WERI-Rb-1 (cell line): Measurements from ENCODE around the gene PLPPR1.

Source experiments
- DNase-seq: peaks from one replicate; pipeline ENCODE4 v3.0.0-alpha.2; 2020
- H3K27ac ChIP-seq: fragments of 250-450 bp; sonication (Bioruptor Pico); 2 replicates; pipeline ENCODE4 v1.5.1; 2020; ENCODE audit warnings: mild to moderate bottlenecking, moderate library complexity
- H3K27me3 ChIP-seq: fragments of 250-450 bp; sonication (Bioruptor Pico); 2 replicates; pipeline ENCODE4 v1.5.1; 2021; ENCODE audit warnings: mild to moderate bottlenecking, low read depth, moderate library complexity; ENCODE audit not compliant: insufficient read depth, severe bottlenecking
- H3K36me3 ChIP-seq: fragments of 250-450 bp; sonication (Bioruptor Pico); 2 replicates; pipeline ENCODE4 v1.5.1; 2020; ENCODE audit warnings: mild to moderate bottlenecking, moderate library complexity
- H3K4me3 ChIP-seq: 2 replicates; pipeline ENCODE4 v1.5.1; 2011; ENCODE audit warnings: low read depth, mild to moderate bottlenecking, control low read depth, low read length
- H3K9me3 ChIP-seq: fragments of 250-450 bp; sonication (Bioruptor Pico); 2 replicates; pipeline ENCODE4 v1.5.1; 2021; ENCODE audit warnings: mild to moderate bottlenecking, moderate library complexity; ENCODE audit not compliant: severe bottlenecking
- TF ChIP-seq, protein P1 (sequence below): IDR thresholded peaks from 2 replicates; pipeline ENCODE4 v1.5.1; 2011; ENCODE audit warnings: low read depth, mild to moderate bottlenecking, control low read depth, inconsistent platforms, low read length

PLPPR1 gene

GRCh38 chr9:101140764-101141163 lies 112.2 kb downstream of the PLPPR1 start:
- no peaks in the 10 kb centered on the region for H3K36me3 ChIP-seq

GRCh38 chr9:101146508-101146907 lies 118.0 kb downstream of the PLPPR1 start:
- H3K4me3 ChIP-seq = no peak overlapping the region
- peaks cover 20% of the 10 kb centered on the region for H3K9me3 ChIP-seq
- no peaks in the 10 kb centered on the region for H3K36me3 ChIP-seq
- H3K27ac ChIP-seq = no peak overlapping the region
- TF ChIP-seq, protein P1, sequence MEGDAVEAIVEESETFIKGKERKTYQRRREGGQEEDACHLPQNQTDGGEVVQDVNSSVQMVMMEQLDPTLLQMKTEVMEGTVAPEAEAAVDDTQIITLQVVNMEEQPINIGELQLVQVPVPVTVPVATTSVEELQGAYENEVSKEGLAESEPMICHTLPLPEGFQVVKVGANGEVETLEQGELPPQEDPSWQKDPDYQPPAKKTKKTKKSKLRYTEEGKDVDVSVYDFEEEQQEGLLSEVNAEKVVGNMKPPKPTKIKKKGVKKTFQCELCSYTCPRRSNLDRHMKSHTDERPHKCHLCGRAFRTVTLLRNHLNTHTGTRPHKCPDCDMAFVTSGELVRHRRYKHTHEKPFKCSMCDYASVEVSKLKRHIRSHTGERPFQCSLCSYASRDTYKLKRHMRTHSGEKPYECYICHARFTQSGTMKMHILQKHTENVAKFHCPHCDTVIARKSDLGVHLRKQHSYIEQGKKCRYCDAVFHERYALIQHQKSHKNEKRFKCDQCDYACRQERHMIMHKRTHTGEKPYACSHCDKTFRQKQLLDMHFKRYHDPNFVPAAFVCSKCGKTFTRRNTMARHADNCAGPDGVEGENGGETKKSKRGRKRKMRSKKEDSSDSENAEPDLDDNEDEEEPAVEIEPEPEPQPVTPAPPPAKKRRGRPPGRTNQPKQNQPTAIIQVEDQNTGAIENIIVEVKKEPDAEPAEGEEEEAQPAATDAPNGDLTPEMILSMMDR = no peak
- no peaks in the 10 kb centered on the region for H3K27me3 ChIP-seq
- peak; percentile 73 for DNase-seq

More at GRCh38 chr9:101140764-101141163, 112.2 kb downstream of the PLPPR1 start:
- TF ChIP-seq, protein P1 = no peak
- Histone ChIP-seq H3K27me3 (no peaks in the 10 kb centered on the region), H3K27ac (no peak overlapping the region), H3K9me3 (peaks cover 7% of the 10 kb centered on the region), H3K4me3 (no peak overlapping the region)
- no peak for DNase-seq

- no peak for DNase-seq
- Histone ChIP-seq H3K27ac (no peak overlapping the region), H3K9me3 (peaks cover 24% of the 10 kb centered on the region), H3K36me3 (no peaks in the 10 kb centered on the region), H3K4me3 (no peak overlapping the region), H3K27me3 (no peaks in the 10 kb centered on the region)
- TF ChIP-seq, protein P1 = no peak
These were observed 119.8 kb downstream of the PLPPR1 start for GRCh38 chr9:101148344-101148743.

GRCh38 chr9:101158361-101158760 lies 129.8 kb downstream of the PLPPR1 start:
- H3K27ac ChIP-seq = no peak overlapping the region

DNA sequence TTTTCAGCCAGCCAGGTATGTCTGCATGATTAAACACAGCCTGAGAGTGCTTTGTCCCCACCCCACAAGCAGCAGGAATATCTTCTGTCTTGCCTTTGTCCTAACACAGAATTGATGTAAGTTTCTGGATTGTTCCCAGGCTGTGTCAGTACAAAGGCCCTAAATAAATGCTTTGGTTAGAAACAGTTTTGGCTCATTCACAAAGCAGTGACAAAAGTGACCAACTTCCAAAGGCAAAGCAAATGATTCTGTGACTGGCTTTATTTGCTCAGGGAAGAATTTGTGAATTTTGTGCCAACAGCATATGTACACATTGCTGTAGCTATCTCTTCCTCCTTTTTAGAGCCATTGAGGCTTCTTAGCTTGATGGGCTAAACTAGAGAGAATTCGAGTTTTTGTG lies 133.7 kb downstream of the PLPPR1 start:
- H3K27me3 ChIP-seq = no peaks in the 10 kb centered on the region
- no peak overlapping the region for H3K27ac ChIP-seq
- TF ChIP-seq, protein P1 = no peak

More at GRCh38 chr9:101158361-101158760, 129.8 kb downstream of the PLPPR1 start:
- Histone ChIP-seq H3K27me3 (no peaks in the 10 kb centered on the region), H3K4me3 (no peak overlapping the region), H3K36me3 (no peaks in the 10 kb centered on the region), H3K9me3 (no peaks in the 10 kb centered on the region)
- TF ChIP-seq, protein P1 = no peak
- DNase-seq = no peak

DNA sequence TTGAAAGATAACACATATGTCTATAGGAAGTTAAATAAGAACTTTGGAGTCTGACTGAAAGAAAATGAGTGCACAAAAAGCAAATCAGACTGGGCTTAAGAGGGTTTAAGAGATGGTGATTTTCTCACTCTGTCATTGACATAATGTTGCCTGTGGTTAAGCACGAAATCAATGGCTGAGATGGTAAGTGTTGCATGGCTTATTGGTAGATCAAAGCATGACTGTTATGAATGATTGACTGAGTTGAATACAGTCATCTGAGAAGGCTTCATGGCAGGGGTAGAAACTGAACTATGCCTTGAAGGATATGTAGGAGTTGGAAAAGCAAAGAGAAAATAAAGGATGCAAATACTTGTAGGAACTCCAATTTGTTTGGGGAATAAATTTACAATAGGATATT lies 136.6 kb downstream of the PLPPR1 start:
- H3K27ac ChIP-seq = peak overlapping the region; percentile 43
- DNase-seq = no peak
- H3K9me3 ChIP-seq = no peaks in the 10 kb centered on the region
- TF ChIP-seq, protein P1 = no peak
- H3K27me3 ChIP-seq = no peaks in the 10 kb centered on the region
- H3K36me3 ChIP-seq = no peaks in the 10 kb centered on the region
- H3K4me3 ChIP-seq = no peak overlapping the region

More for the DNA sequence above, 133.7 kb downstream of the PLPPR1 start:
- H3K36me3 ChIP-seq = no peaks in the 10 kb centered on the region
- DNase-seq = no peak
- no peak overlapping the region for H3K4me3 ChIP-seq
- no peaks in the 10 kb centered on the region for H3K9me3 ChIP-seq
